Measurements from ENCODE around the gene GOLPH3. TPM values are rescaled to one million over a fixed set of nuclear protein-coding genes. Genes with fewer than 3 reads are reported as not detected.

Gene GOLPH3
- total RNA-seq, 1 experiment from 2014 or later: 115 TPM

DNA sequence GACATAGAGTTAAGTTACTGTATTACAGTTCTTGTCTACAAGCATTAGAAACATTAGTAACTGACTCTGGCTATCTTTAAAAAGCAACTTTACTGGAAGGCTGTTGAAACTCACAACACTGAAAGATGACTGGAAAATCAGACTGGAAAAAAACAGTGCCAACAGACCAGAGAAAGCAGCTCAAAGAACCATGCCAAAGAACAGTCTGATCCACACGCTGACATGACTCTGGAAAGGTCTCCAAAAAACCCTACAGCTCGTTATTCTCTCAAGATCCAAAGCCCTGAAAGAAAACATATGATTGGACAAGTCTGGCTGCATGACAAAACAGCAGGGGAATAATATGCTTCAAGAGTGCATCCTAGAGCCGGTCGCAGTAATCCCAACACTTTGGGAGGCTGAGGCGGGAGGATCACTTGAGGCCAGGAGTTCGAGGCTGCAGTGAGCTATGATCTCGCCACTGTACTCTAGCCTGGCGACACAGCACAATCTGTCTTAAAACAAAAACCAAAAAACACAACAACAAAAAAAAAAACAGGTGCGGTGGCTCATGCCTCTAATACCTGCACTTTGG is 5.6 kb downstream of the GOLPH3 start:
- intact Hi-C loops (cut with micrococcal nuclease; ENCODE audit: unreplicated experiment): no loop called here
- Mint-ChIP-seq H3K9me3 (ENCODE audit: low read depth, unreplicated experiment) (no peaks in the 10 kb centered on the region), H3K27me3 (ENCODE audit: unreplicated experiment) (no peaks in the 10 kb centered on the region), H3K4me3 (ENCODE audit: low read depth, unreplicated experiment) (no peak overlapping the region), H3K36me3 (ENCODE audit: insufficient read depth, unreplicated experiment) (peaks cover 76% of the 10 kb centered on the region), H3K27ac (ENCODE audit: unreplicated experiment) (no peak overlapping the region), H3K4me1 (ENCODE audit: low read depth, unreplicated experiment) (peaks cover 17% of the 10 kb centered on the region)
- CTCF ChIA-PET: no interaction called here
- BruUV-seq (replicated peaks): no TSS peak
- TF ChIP-seq, protein P1, sequence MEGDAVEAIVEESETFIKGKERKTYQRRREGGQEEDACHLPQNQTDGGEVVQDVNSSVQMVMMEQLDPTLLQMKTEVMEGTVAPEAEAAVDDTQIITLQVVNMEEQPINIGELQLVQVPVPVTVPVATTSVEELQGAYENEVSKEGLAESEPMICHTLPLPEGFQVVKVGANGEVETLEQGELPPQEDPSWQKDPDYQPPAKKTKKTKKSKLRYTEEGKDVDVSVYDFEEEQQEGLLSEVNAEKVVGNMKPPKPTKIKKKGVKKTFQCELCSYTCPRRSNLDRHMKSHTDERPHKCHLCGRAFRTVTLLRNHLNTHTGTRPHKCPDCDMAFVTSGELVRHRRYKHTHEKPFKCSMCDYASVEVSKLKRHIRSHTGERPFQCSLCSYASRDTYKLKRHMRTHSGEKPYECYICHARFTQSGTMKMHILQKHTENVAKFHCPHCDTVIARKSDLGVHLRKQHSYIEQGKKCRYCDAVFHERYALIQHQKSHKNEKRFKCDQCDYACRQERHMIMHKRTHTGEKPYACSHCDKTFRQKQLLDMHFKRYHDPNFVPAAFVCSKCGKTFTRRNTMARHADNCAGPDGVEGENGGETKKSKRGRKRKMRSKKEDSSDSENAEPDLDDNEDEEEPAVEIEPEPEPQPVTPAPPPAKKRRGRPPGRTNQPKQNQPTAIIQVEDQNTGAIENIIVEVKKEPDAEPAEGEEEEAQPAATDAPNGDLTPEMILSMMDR (IDR thresholded peaks at IDR 0.05; ENCODE audit: unreplicated experiment): no peak
- DNase-seq: no peak

DNA sequence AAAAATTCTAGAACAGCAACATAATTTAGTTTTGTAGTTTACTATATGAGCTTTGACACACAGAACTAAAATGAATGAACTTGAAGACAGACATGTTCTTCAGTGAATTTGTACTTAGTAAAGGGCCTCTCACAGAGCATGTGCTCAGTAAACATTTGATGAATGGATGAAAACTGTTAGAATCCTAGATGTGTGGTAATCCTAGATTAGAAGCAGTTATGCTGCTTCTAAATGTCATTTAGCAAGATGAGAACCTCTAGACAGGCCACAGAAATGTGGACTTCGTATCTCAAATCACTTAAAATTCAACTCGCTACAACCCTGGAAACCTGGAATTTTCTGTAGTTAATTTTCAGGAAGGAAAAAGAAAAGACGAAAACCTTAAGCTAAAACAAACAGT is 8.5 kb downstream of the GOLPH3 start:
- H3K9me3 Mint-ChIP-seq (ENCODE audit: low read depth, unreplicated experiment): no peaks in the 10 kb centered on the region
- CTCF ChIA-PET: interaction anchor here (0.6 kb wide), 1 partner anchor 16 kb away, joined by 3 read pairs; no protein-coding TSS in a partner anchor
- H3K36me3 Mint-ChIP-seq (ENCODE audit: insufficient read depth, unreplicated experiment): peaks cover 59% of the 10 kb centered on the region
- no peak for DNase-seq
- H3K4me1 Mint-ChIP-seq (ENCODE audit: low read depth, unreplicated experiment): peaks cover 12% of the 10 kb centered on the region
- no peak overlapping the region for H3K4me3 Mint-ChIP-seq (ENCODE audit: low read depth, unreplicated experiment)
- intact Hi-C loops (cut with micrococcal nuclease; ENCODE audit: unreplicated experiment): no loop called here
- no peak overlapping the region for H3K27ac Mint-ChIP-seq (ENCODE audit: unreplicated experiment)
- no peaks in the 10 kb centered on the region for H3K27me3 Mint-ChIP-seq (ENCODE audit: unreplicated experiment)
- TF ChIP-seq, protein P1 (IDR thresholded peaks at IDR 0.05; ENCODE audit: unreplicated experiment): no peak
- BruUV-seq (replicated peaks): no TSS peak

DNA sequence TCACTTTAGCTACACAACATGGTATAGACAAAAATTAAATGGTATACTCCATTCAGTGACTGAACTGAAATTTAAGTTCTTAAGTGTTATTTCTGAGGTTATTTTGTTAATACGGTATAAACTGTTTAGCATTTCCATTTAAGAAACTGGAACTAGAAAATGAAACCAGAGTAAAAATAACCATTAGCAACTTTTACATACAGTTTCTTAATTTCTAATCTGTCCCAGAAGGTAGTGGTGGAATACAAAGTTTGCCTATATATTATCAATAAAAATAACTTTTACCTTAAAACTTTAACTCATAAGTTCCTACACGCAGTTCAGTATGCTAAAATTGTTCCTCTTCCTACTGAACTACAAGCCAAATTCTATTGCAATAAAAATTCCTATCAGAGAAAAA is 10.3 kb downstream of the GOLPH3 start:
- Mint-ChIP-seq H3K27ac (ENCODE audit: unreplicated experiment) (no peak overlapping the region), H3K36me3 (ENCODE audit: insufficient read depth, unreplicated experiment) (peaks cover 47% of the 10 kb centered on the region), H3K4me1 (ENCODE audit: low read depth, unreplicated experiment) (no peaks in the 10 kb centered on the region), H3K4me3 (ENCODE audit: low read depth, unreplicated experiment) (no peak overlapping the region), H3K9me3 (ENCODE audit: low read depth, unreplicated experiment) (no peaks in the 10 kb centered on the region), H3K27me3 (ENCODE audit: unreplicated experiment) (no peaks in the 10 kb centered on the region)
- CTCF ChIA-PET: interaction anchor here (0.7 kb wide), 1 partner anchor 8 kb away, joined by 3 read pairs; no protein-coding TSS in a partner anchor
- no TSS peak for BruUV-seq (replicated peaks)
- no peak for DNase-seq
- intact Hi-C loops (cut with micrococcal nuclease; ENCODE audit: unreplicated experiment): no loop called here
- TF ChIP-seq, protein P1 (IDR thresholded peaks at IDR 0.05; ENCODE audit: unreplicated experiment): no peak

DNA sequence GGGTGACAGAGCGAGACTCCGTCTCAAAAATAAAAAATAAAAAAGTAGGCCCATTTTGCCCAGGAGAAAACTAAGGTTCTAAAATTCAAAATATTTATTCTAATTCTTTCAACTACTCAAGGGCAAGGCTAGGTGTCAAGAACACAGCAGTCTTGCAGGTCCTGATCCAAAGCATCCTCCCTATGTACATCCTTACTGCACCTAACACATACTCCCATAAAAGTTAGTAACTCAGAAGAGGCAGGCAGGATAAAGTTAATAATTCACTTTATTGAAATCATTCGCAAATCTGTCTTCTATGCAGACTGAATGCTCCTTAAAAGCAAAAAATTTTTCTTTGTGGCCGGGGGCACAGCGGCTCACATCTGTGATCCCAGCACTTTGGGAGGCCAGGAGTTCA is 11.1 kb downstream of the GOLPH3 start:
- Mint-ChIP-seq H3K27me3 (ENCODE audit: unreplicated experiment) (no peaks in the 10 kb centered on the region), H3K36me3 (ENCODE audit: insufficient read depth, unreplicated experiment) (peaks cover 40% of the 10 kb centered on the region), H3K9me3 (ENCODE audit: low read depth, unreplicated experiment) (no peaks in the 10 kb centered on the region), H3K27ac (ENCODE audit: unreplicated experiment) (no peak overlapping the region), H3K4me1 (ENCODE audit: low read depth, unreplicated experiment) (no peaks in the 10 kb centered on the region), H3K4me3 (ENCODE audit: low read depth, unreplicated experiment) (no peak overlapping the region)
- CTCF ChIA-PET: no interaction called here
- BruUV-seq (replicated peaks): no TSS peak
- intact Hi-C loops (cut with micrococcal nuclease; ENCODE audit: unreplicated experiment): no loop called here
- TF ChIP-seq, protein P1 (IDR thresholded peaks at IDR 0.05; ENCODE audit: unreplicated experiment): no peak
- DNase-seq: no peak

All from Calu3 (cell line).